ENCODE measurements around the gene SNTB2.
"Not testable (repeated sequence)": the region's sequence is repeated elsewhere in the genome, so short reads cannot be mapped to it uniquely, and the experiment has no call there.

The SNTB2 gene

DNA sequence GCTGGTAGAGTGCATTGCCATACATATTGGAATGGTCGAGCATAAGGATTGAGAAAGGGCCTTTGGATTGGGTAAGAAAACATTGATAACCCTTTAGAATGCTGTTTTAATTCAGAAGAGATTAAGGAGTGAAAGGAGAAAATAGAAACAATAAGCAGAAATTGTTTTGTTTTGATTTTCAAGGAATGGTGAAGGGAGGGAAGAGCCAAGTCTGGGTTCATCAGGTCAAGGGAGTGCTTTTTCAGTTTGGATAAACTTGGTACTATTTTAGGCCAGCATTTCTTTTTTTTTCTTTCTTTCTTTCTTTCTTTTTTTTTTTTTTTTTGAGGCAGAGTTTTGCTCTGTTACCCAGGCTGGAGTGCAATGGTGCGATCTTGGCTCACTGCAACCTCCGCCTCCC is 50.3 kb downstream of the SNTB2 start:
- no peak for DNase-seq

GRCh38 chr16:69239851-69240250 is 52.9 kb downstream of the SNTB2 start:
- no peak for DNase-seq

DNA sequence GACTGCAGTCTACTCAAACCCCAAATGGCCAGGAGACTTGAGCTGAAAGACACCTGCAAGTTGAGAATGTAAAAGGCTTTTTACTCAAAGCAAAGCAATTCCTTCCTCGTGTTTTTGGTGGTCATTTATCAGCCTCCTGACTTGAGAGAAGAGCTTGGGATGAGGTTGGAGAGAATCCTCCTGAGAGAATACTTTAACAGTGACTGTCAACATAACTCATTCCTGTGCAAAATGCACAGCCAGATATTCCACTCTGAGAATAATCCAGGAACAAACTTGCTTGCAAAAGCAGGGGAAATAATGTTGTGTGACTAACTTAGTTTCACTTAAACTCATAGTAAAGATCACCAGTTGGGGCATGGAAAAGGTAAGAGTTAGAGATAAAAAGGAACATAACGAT is 53.4 kb downstream of the SNTB2 start:
- no peak for DNase-seq

DNA sequence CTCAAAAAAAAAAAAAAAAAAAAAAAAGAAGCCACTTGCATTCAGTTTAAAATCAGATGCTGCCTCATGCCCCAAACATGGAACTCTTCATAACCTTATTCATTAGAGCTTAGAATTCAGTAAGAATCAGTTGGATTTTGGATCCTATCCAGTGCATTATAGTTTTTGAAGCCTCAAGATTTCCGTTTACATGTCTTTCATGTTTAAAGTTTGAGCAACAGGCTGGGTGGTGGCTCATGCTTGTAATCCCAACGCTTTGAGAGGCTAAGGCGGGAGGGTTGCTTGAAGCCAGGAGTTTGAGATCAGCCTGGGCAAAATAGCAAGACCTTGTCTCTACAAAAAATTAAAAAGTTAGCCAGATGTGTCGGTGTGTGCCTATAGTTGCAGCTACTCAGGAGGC is 55.0 kb downstream of the SNTB2 start:
- DNase-seq, result no peak

DNA sequence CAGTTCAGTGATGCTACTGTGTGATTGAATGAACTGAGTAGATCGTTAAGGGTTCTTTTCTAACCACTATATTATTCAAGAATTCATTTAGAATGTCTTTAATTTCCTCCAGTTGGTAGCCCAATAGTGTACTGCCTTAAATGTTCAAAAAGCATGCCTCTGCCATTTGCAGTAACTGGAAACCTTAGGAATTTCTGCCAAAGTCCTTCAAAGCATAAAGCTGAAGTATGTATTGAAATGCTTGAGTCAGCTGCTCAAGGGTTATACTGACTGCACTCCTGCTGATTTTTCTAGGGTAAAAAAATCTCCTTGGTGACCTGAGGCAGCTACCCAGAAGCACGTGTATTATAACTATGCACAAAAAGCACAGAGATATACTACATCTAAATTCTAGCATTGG is 56.5 kb downstream of the SNTB2 start:
- no peak for DNase-seq

DNA sequence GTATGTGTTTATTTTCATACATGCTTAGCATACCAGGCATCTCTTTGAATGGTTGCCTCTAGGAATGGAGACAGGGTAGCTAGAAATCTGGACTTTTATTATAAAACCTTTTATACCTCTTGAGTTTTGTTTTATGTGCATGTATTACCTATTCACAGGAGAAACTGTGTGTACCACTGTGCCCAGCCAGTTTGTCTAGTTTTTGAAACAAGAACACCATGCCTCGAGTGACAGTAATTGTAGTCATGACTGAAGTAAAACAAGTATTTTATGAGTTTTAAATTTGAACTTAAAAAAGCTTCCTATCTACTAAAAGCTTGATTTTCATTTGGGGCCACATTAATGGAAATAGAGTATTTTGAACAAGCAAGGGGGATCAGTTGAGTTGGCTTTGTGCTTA is 57.4 kb downstream of the SNTB2 start:
- no peak for DNase-seq

DNA sequence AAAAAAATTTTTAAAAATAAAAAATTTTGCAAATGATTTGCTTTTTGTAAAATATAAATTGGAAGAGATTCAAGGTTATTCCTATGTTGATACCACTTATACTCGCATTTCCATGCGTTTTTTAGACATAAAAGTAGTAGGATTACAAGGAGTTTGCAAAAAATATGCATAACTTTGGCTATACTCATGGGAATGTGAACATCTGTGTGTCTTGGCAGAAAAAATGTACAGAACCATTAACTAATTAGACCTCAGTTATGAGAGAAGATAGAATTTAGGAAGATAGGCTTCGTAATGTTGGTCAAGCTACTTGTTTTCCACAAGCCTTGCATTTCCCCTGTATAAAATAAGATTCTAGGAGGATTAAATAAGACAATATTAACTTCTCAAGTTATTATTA is 63.1 kb downstream of the SNTB2 start:
- no peak for DNase-seq

DNA sequence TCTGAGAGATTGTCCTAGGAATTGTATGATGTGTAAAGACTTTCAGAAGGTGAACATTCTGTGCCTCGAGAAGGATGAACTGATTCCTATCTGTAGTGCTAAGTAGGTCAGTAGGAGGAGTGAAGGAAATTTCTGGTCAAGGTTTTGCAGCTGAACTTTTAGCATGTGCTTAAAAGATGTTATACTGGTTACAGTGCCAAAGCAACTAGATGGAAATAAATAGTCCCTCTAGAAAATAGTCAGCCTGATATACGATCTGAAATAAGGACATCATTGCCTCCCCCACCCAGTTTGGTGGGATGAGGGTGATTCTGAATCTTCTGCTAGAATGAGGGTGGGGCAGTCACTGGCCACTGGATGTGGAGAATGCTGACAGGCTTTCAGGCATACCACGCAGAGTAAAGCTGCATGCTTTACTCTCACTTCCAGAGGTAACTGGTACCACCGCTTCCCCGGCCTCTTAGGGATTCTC is 66.9 kb downstream of the SNTB2 start:
- peak in 2 of 5 experiments; percentile 3 to 15 for DNase-seq

GRCh38 chr16:69259428-69259764 is 72.4 kb downstream of the SNTB2 start:
- DNase-seq, result not testable (repeated sequence)

DNA sequence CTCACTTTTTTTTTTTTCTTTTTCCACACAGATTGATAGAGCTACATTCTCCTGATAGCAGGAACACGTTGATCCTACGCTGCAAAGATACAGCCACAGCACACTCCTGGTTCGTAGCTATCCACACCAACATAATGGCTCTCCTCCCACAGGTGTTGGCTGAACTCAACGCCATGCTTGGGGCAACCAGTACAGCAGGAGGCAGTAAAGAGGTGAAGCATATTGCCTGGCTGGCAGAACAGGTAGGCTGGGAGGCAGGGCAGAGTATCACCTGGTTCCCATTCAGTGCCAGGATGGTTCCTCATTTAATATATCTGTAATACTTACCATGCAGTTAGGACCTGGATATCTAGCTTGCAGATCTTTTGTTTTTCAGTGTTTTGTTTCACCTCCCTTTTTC is 73.1 kb downstream of the SNTB2 start:
- DNase-seq, result no peak

- DNase-seq, result no peak
Measured at GRCh38 chr16:69260506-69260905, 73.5 kb downstream of the SNTB2 start.

DNA sequence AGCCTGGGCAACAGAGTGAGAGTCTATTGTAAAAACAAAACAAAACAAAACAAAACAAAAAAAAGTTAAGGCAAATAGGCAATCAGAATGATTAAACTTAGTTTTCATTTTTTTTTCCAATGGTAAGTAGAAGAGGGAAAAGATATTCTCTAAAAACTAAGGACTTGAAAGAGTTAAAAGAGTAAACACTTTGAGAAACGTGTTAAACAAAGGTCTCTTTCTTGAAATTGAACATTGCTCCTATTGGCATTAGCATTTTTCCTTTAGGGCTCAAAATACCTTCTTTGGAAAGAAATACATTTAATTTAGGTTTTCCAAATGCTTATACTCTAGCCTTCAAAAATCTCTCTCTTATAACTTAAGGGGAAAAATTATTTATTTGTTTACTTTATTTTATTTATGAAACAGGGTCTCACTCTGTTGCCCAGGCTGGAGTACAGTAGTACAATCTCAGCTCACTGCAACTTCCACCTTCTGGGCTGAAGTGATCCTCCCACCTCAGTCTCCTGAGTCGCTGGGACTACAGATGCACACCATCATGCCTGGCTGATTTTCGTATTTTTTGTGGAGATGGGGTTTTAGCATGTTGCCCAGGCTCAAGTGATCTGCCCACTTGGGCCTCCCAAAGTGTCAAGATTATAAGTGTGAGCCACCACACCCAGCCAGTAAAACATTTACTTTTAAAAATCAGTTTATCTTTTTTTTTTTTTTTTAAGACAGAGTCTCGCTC is 79.5 kb downstream of the SNTB2 start:
- no peak for DNase-seq

DNA sequence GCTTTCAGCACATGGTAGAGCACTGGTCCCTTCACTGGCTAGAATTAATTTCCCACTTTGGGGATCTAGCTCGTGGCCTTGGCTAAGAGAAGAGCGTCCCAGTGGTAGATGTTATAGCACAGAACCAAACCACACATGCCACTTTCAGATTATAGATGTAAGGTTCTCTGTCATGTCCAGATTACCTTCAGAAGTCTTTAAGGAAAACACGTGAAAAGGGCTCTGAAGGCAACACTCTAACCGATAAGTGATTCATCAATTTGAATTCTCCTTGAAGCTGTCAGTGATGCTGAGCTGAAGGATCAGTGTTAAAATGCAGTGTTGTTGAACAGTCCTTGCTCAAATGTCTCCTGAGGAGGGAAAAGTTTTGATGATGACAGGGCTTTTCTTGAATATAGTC is 80.7 kb downstream of the SNTB2 start:
- DNase-seq, result no peak

- DNase-seq, result peak in 1 of 5 experiments; percentile 12
Measured at GRCh38 chr16:69270395-69270794, 83.4 kb downstream of the SNTB2 start.

- DNase-seq, result no peak
Measured at GRCh38 chr16:69270831-69271230, 83.9 kb downstream of the SNTB2 start.

DNA sequence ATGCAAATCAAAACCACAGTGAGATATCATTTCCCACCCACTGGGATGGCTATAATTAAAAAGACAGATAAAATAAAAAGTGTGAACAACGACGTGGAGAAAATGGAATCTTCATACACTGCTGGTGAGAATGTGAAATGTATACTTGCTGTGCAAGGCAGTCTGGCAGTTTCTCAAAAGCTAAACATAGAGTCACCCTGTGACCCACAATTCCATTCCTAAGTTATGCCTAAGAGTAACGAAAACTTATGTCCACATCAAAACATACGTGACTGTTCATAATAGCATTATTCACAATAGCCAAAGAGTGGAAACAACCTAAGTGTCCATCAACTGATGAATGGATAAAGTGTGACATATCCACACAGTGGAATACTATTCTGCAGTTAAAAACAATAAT is 86.0 kb downstream of the SNTB2 start:
- no peak for DNase-seq

DNA sequence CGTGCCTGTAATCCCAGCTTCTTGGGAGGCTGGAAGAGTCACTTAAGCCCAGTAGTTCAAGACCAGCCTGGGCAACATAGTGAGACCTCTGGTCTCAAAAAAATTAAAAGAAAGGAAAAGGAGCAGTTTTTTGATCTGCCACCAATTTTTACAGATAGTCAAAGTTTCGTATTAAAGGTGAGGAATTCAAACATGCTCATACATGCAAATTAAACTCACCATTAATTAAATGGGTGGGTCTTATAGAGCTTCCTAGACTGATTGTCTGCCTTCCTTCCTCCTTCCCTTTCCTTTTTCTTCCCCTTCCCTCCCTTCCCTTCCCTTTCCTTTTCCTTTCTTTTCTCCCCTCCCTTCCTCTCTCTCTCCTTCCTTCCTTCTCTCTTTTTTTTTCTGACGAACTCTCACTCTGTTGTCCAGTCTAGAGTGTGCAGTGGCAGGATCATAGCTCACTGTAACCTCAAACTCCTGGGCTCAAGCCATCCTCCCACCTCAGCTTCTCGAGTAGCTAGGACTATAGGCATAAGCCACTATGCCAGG is 87.8 kb downstream of the SNTB2 start:
- DNase-seq, result no peak

- DNase-seq, result no peak
Measured at GRCh38 chr16:69276148-69277115, 89.5 kb downstream of the SNTB2 start.

DNA sequence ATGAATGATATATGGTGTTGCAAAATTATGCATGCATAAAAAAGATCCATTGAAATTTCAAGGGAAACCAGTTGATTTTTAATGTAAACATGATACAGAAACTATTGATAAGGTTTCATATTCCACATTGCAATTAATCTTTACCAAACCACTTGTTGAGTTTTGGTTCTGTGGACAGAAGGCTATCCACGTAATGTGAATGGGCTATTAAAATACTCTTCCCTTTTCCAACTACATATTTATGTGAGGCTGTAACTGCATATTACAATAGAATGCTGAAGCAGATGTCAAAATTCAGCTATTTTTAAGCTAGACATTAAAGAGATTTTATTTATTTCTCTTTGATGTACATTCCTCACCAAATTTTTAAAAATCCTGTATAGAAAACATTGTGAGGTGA is 90.4 kb downstream of the SNTB2 start:
- DNase-seq, result no peak

DNA sequence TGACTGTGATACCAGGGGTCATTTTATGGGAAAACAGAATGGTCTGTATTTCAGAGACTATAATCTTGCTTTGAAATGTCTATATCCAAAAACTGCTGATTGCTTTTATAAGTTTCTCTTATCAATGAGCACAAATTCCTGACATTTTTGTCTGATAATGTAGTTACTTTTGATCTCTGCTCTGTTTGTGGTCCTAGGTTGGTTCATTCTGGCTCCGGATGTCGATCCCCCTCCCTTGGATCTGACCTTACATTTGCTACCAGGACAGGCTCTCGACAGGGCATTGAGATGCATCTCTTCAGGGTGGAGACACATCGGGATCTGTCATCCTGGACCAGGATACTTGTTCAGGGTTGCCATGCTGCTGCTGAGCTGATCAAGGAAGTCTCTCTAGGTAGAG is 96.9 kb downstream of the SNTB2 start:
- DNase-seq, result no peak

DNA sequence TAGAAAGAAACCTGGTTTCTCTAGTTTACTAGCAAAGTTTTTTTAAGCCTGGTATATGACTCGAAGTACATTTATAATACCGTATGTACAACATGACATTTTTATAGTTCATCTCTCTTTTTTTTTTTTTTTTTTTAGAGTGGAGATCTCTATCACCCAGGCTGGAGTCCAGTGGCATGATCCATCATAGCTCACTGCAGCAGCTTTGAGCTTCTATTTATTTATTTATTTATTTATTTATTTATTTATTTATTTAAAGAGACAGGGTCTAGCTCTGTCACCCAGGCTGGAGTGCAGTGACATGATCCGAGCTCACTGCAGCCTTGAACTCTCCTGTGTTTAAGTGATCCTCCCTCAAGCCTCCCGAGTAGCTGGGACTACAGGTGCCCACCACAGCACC is 98.3 kb downstream of the SNTB2 start:
- no peak for DNase-seq

GRCh38 chr16:69286941-69287713 is 100.2 kb downstream of the SNTB2 start:
- peak in 2 of 5 experiments; percentile 18 to 67 for DNase-seq

GRCh38 chr16:69291657-69292056 is 104.7 kb downstream of the SNTB2 start:
- not testable (repeated sequence) for DNase-seq
